ENCODE data around the gene AGRN. TPM values are rescaled to one million over a fixed set of nuclear protein-coding genes. Genes with fewer than 3 reads are reported as not detected.

AGRN gene
- total RNA-seq, 1 donor from 2014 or later, result 34.1 TPM

DNA sequence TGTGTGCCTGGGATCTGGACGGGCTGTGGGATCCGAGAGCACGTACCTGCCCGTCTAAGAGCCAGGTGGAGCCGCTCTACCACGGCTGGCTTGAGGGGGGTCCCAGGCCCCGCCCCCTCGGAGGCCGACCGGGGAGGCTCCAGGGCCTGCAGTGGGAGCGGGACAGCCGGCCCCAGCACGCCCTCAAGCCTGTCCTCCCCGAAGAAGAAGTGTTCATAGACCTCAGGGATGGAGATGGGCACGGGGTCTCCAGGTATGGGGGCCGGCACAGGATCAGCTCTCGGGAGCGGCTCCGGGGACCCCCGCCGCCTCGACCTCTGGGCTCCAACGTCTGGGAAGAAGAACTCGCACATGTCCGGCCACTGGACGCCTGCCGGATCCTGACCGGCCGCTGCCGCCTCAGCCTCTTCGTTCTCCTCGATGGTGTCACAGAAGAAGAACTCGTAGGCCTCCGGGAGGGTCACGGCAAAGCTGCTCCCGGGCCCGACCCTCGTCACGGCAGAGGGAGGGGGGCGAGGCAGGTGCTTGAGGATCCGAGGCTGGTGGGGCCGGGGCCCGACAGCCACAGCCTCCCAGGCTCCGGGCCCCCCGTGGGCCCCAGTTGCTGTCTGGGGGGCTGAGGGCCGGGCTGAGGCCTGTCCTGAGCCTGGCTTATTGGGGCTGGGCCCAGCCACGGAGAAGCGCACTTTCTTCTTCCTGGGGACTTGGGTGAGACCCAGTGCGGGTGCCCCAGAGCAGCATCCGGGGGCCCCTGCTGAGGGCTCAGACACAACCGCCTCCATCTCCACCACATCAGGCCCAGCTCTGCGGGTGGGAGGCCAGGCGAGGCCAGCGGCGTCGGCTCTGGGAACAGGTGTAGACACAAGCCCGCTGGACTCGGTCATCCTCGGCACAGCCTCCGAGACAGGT, 40.8 kb upstream of the AGRN start:
- Histone ChIP-seq H3K27me3 (peaks cover 63% of the 10 kb centered on the region), H3K79me2 (ENCODE audit: low read depth) (no peaks in the 10 kb centered on the region), H3K4me3 (no peak overlapping the region), H3K36me3 (no peaks in the 10 kb centered on the region), H3K27ac (no peak overlapping the region), H3K4me1 (no peaks in the 10 kb centered on the region), H2AFZ (replicated peaks) (no peak overlapping the region), H3K9ac (no peak overlapping the region), H3K4me2 (no peak overlapping the region), H4K20me1 (ENCODE audit: low read depth) (no peaks in the 10 kb centered on the region), H3F3A (ENCODE audit: low read depth) (peaks cover 7% of the 10 kb centered on the region), H3K9me3 (ENCODE audit: low read depth) (no peaks in the 10 kb centered on the region)
- TF ChIP-seq EZH2phosphoT487 (IDR thresholded peaks at IDR 0.05) (no peak), EZH2 (IDR thresholded peaks at IDR 0.05) (no peak)
- TF ChIP-seq, protein P1, sequence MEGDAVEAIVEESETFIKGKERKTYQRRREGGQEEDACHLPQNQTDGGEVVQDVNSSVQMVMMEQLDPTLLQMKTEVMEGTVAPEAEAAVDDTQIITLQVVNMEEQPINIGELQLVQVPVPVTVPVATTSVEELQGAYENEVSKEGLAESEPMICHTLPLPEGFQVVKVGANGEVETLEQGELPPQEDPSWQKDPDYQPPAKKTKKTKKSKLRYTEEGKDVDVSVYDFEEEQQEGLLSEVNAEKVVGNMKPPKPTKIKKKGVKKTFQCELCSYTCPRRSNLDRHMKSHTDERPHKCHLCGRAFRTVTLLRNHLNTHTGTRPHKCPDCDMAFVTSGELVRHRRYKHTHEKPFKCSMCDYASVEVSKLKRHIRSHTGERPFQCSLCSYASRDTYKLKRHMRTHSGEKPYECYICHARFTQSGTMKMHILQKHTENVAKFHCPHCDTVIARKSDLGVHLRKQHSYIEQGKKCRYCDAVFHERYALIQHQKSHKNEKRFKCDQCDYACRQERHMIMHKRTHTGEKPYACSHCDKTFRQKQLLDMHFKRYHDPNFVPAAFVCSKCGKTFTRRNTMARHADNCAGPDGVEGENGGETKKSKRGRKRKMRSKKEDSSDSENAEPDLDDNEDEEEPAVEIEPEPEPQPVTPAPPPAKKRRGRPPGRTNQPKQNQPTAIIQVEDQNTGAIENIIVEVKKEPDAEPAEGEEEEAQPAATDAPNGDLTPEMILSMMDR (IDR thresholded peaks at IDR 0.05), result no peak
- no peak overlapping the region for H3K27ac Mint-ChIP-seq
- H3K9me3 Mint-ChIP-seq, result peaks cover 4% of the 10 kb centered on the region
- peaks cover 10% of the 10 kb centered on the region for H3K4me1 Mint-ChIP-seq
- H3K27me3 Mint-ChIP-seq (ENCODE audit: insufficient read depth, low read depth), result peaks cover 22% of the 10 kb centered on the region
- peaks cover 3% of the 10 kb centered on the region for H3K36me3 Mint-ChIP-seq
- H3K4me3 Mint-ChIP-seq, result no peak overlapping the region
- DNase-seq (ENCODE audit: low spot score), result no peak

- Histone ChIP-seq H3K79me2 (ENCODE audit: low read depth) (no peaks in the 10 kb centered on the region), H3K27me3 (peaks cover 62% of the 10 kb centered on the region), H3K9ac (no peak overlapping the region), H3K27ac (no peak overlapping the region), H3K4me1 (no peaks in the 10 kb centered on the region), H3F3A (ENCODE audit: low read depth) (peaks cover 7% of the 10 kb centered on the region), H3K9me3 (ENCODE audit: low read depth) (no peaks in the 10 kb centered on the region), H3K4me2 (no peak overlapping the region), H2AFZ (replicated peaks) (no peak overlapping the region), H3K36me3 (no peaks in the 10 kb centered on the region), H4K20me1 (ENCODE audit: low read depth) (no peaks in the 10 kb centered on the region), H3K4me3 (no peak overlapping the region)
- Mint-ChIP-seq H3K27me3 (ENCODE audit: insufficient read depth, low read depth) (peaks cover 22% of the 10 kb centered on the region), H3K27ac (no peak overlapping the region), H3K4me1 (peaks cover 10% of the 10 kb centered on the region), H3K9me3 (peaks cover 4% of the 10 kb centered on the region), H3K36me3 (peaks cover 3% of the 10 kb centered on the region), H3K4me3 (no peak overlapping the region)
- DNase-seq (ENCODE audit: low spot score), result no peak
- TF ChIP-seq, protein P1 (IDR thresholded peaks at IDR 0.05), result no peak
- TF ChIP-seq EZH2phosphoT487 (IDR thresholded peaks at IDR 0.05) (no peak), EZH2 (IDR thresholded peaks at IDR 0.05) (no peak)
Observed at GRCh38 chr1:979744-980072, 40.2 kb upstream of the AGRN start.

GRCh38 chr1:980137-980571, 39.8 kb upstream of the AGRN start:
- no peak for DNase-seq (ENCODE audit: low spot score)
- Histone ChIP-seq H3K27ac (no peak overlapping the region), H4K20me1 (ENCODE audit: low read depth) (no peaks in the 10 kb centered on the region), H3K27me3 (peaks cover 62% of the 10 kb centered on the region), H3K4me2 (no peak overlapping the region), H3K9ac (no peak overlapping the region), H3K4me3 (no peak overlapping the region), H3F3A (ENCODE audit: low read depth) (peaks cover 7% of the 10 kb centered on the region), H3K4me1 (no peaks in the 10 kb centered on the region), H3K9me3 (ENCODE audit: low read depth) (no peaks in the 10 kb centered on the region), H3K79me2 (ENCODE audit: low read depth) (no peaks in the 10 kb centered on the region), H3K36me3 (no peaks in the 10 kb centered on the region), H2AFZ (replicated peaks) (no peak overlapping the region)
- TF ChIP-seq EZH2phosphoT487 (IDR thresholded peaks at IDR 0.05) (no peak), EZH2 (IDR thresholded peaks at IDR 0.05) (no peak)
- TF ChIP-seq, protein P1 (IDR thresholded peaks at IDR 0.05), result no peak
- H3K4me3 Mint-ChIP-seq, result no peak overlapping the region
- no peak overlapping the region for H3K27ac Mint-ChIP-seq
- H3K9me3 Mint-ChIP-seq, result peaks cover 4% of the 10 kb centered on the region
- H3K36me3 Mint-ChIP-seq, result peaks cover 3% of the 10 kb centered on the region
- H3K27me3 Mint-ChIP-seq (ENCODE audit: insufficient read depth, low read depth), result peaks cover 22% of the 10 kb centered on the region
- H3K4me1 Mint-ChIP-seq, result peaks cover 10% of the 10 kb centered on the region
